ENCODE data around the gene CEP20. TPM values are rescaled to one million over a fixed set of nuclear protein-coding genes. Genes with fewer than 3 reads are reported as not detected.

Gene CEP20
- total and polyA plus RNA-seq, 2 experiments from 2014 or later = 20.5 to 39.8 TPM

DNA sequence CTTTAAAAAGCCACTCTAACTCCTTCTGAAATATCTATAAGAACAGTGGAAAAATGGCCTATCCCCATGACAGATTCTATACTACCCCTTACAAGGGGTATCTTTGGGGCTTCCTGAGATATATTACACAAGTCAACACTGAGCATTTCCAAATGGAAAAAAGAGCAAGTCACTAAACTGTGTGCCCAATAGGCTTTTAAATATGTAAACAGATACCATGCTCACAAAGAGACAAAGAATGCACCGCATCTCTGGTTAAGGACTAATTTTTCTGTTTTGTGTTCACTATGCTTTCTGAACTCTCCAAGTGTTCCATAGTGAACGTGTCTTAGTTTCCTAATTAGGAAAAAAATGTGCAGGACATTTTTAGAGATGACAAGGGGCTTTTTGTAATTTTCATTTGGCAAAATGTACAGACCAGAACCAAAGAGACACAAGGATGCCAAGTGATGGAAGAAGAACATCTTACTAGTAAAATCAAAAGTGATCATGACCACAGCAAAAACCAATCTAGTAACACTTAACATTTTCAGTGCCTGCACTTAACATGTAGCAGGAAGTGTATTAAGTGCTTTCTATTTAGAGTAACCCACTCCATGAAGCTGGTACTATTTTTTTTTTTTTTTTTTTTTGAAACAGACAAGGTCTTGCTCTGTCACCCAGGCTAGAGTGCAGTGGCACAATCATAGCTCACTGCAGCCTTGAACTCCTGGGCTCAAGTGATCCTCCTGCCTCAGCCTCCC, 53.1 kb downstream of the CEP20 start:
- Histone ChIP-seq H3K79me2 (no peaks in the 10 kb centered on the region), H3K4me1 (ENCODE audit: insufficient read depth) (no peaks in the 10 kb centered on the region), H3K36me3 (replicated peaks; ENCODE audit: insufficient read depth, low read depth) (no peaks in the 10 kb centered on the region), H3K27me3 (no peaks in the 10 kb centered on the region), H3K9me2 (replicated peaks; ENCODE audit: insufficient read depth) (no peaks in the 10 kb centered on the region), H2AFZ (no peak overlapping the region), H4K20me1 (ENCODE audit: insufficient read depth, poor library complexity, severe bottlenecking) (no peaks in the 10 kb centered on the region), H3K27ac (no peak overlapping the region), H3K4me2 (no peak overlapping the region), H3K9me3 (ENCODE audit: low read depth) (no peaks in the 10 kb centered on the region), H3K4me3 (no peak overlapping the region)
- DNase-seq (ENCODE audit: low spot score) = no peak
- WGBS (ENCODE audit: low lambda C conversion rate, missing lambda C conversion rate) = 74% methylated on average over 2 of the region's 2 CpGs
- TF ChIP-seq EZH2phosphoT487 (IDR thresholded peaks at IDR 0.05; ENCODE audit: low read depth, severe bottlenecking, unreplicated experiment) (no peak), EZH2 (IDR thresholded peaks at IDR 0.05; ENCODE audit: borderline replicate concordance) (no peak)
- TF ChIP-seq, protein P1, sequence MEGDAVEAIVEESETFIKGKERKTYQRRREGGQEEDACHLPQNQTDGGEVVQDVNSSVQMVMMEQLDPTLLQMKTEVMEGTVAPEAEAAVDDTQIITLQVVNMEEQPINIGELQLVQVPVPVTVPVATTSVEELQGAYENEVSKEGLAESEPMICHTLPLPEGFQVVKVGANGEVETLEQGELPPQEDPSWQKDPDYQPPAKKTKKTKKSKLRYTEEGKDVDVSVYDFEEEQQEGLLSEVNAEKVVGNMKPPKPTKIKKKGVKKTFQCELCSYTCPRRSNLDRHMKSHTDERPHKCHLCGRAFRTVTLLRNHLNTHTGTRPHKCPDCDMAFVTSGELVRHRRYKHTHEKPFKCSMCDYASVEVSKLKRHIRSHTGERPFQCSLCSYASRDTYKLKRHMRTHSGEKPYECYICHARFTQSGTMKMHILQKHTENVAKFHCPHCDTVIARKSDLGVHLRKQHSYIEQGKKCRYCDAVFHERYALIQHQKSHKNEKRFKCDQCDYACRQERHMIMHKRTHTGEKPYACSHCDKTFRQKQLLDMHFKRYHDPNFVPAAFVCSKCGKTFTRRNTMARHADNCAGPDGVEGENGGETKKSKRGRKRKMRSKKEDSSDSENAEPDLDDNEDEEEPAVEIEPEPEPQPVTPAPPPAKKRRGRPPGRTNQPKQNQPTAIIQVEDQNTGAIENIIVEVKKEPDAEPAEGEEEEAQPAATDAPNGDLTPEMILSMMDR (IDR thresholded peaks at IDR 0.05; ENCODE audit: poor library complexity) = no peak

DNA sequence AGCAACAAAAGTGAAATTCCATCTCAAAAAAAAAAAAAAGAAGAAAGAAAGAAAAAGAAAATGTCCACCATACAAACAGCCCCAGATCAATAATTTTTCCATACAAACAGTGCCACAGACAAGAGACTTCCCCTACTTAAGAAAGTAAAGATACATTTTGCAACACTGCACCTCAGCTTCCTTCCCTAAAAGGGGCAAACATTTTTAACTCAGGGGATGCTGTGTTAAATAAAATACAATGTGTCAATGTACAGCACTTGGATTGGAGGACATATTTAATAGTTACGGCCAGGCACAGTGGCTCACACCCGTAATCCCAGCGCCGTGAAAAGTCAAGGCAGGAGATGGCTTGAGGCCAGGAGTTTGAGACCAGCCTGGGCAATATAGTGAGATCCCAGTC, 53.9 kb downstream of the CEP20 start:
- H3K4me1 ChIP-seq (ENCODE audit: insufficient read depth) = no peaks in the 10 kb centered on the region
- H2AFZ ChIP-seq = no peak overlapping the region
- H3K27ac ChIP-seq = no peak overlapping the region
- no peaks in the 10 kb centered on the region for H3K27me3 ChIP-seq
- WGBS (ENCODE audit: low lambda C conversion rate, missing lambda C conversion rate) = 96% methylated on average over 4 of the region's 4 CpGs
- H3K36me3 ChIP-seq (replicated peaks; ENCODE audit: insufficient read depth, low read depth) = no peaks in the 10 kb centered on the region
- H3K9me2 ChIP-seq (replicated peaks; ENCODE audit: insufficient read depth) = no peaks in the 10 kb centered on the region
- DNase-seq (ENCODE audit: low spot score) = no peak
- no peak for TF ChIP-seq EZH2 (IDR thresholded peaks at IDR 0.05; ENCODE audit: borderline replicate concordance)
- TF ChIP-seq, protein P1 (IDR thresholded peaks at IDR 0.05; ENCODE audit: poor library complexity) = no peak
- no peak for TF ChIP-seq EZH2phosphoT487 (IDR thresholded peaks at IDR 0.05; ENCODE audit: low read depth, severe bottlenecking, unreplicated experiment)
- no peaks in the 10 kb centered on the region for H4K20me1 ChIP-seq (ENCODE audit: insufficient read depth, poor library complexity, severe bottlenecking)
- H3K79me2 ChIP-seq = no peaks in the 10 kb centered on the region
- no peak overlapping the region for H3K4me2 ChIP-seq
- no peak overlapping the region for H3K4me3 ChIP-seq
- H3K9me3 ChIP-seq (ENCODE audit: low read depth) = no peaks in the 10 kb centered on the region

- H3K27me3 ChIP-seq = no peaks in the 10 kb centered on the region
- TF ChIP-seq EZH2phosphoT487 (IDR thresholded peaks at IDR 0.05; ENCODE audit: low read depth, severe bottlenecking, unreplicated experiment) (no peak), EZH2 (IDR thresholded peaks at IDR 0.05; ENCODE audit: borderline replicate concordance) (no peak)
- TF ChIP-seq, protein P1 (IDR thresholded peaks at IDR 0.05; ENCODE audit: poor library complexity) = no peak
- H3K27ac ChIP-seq = no peak overlapping the region
- no peak for DNase-seq (ENCODE audit: low spot score)
- no peaks in the 10 kb centered on the region for H3K4me1 ChIP-seq (ENCODE audit: insufficient read depth)
- H3K4me3 ChIP-seq = no peak overlapping the region
- no peaks in the 10 kb centered on the region for H3K36me3 ChIP-seq (replicated peaks; ENCODE audit: insufficient read depth, low read depth)
- no peaks in the 10 kb centered on the region for H3K79me2 ChIP-seq
- WGBS (ENCODE audit: low lambda C conversion rate, missing lambda C conversion rate) = 84% methylated on average over 9 of the region's 9 CpGs
- H3K9me2 ChIP-seq (replicated peaks; ENCODE audit: insufficient read depth) = no peaks in the 10 kb centered on the region
- no peaks in the 10 kb centered on the region for H3K9me3 ChIP-seq (ENCODE audit: low read depth)
- no peak overlapping the region for H2AFZ ChIP-seq
- no peaks in the 10 kb centered on the region for H4K20me1 ChIP-seq (ENCODE audit: insufficient read depth, poor library complexity, severe bottlenecking)
- no peak overlapping the region for H3K4me2 ChIP-seq
Measured at GRCh38 chr16:15833541-15833940, 54.9 kb downstream of the CEP20 start.
